Fibroblast of lung (primary cell): ENCODE data around the gene RABEP1. TPM values are rescaled to one million over a fixed set of nuclear protein-coding genes. Genes with fewer than 3 reads are reported as not detected.

Source experiments
- DNase-seq, 2 donors: peaks; one replicate each; pipeline versions ENCODE4 v3.0.0 to v3.0.0-alpha.2; 2010; ENCODE audit warnings: low read depth in 2 of 2
- H2AFZ ChIP-seq: 2 replicates; pipeline ENCODE4 v1.5.1; 2012; ENCODE audit warnings: low read length, control low read depth, inconsistent platforms
- H3K27ac ChIP-seq: 2 replicates; pipeline ENCODE4 v1.5.1; 2011; ENCODE audit warnings: low read length, control low read depth; ENCODE audit not compliant: insufficient read depth
- H3K27me3 ChIP-seq: 2 replicates; pipeline ENCODE4 v1.5.1; 2011; ENCODE audit warnings: mild to moderate bottlenecking, low read length; ENCODE audit not compliant: control insufficient read depth, insufficient read depth
- H3K36me3 ChIP-seq: 2 replicates; pipeline ENCODE4 v1.5.1; 2011; ENCODE audit warnings: low read length; ENCODE audit not compliant: control insufficient read depth, insufficient read depth
- H3K4me1 ChIP-seq: 2 replicates; pipeline ENCODE4 v1.5.1; 2011; ENCODE audit warnings: low read length; ENCODE audit not compliant: control insufficient read depth, insufficient read depth; ENCODE audit errors: extremely low read depth
- H3K4me2 ChIP-seq: 2 replicates; pipeline ENCODE4 v1.5.1; 2011; ENCODE audit warnings: low read length, control low read depth; ENCODE audit not compliant: insufficient read depth; ENCODE audit errors: extremely low read depth
- H3K4me3 ChIP-seq, 4 experiments: fragments of 200-600 bp in 1 of 4; sonication (generic) in 1 of 4; replicated peaks in 1 of 4; 2 replicates each; pipeline ENCODE4 v1.5.1; 2011 to 2016; ENCODE audit warnings: low read length in 4 of 4, low read depth in 3 of 4, mild to moderate bottlenecking in 3 of 4, control low read depth in 2 of 4, inconsistent platforms in 1 of 4, mixed read lengths in 1 of 4; ENCODE audit not compliant: insufficient read depth in 1 of 4; ENCODE audit errors: control extremely low read depth in 1 of 4
- H3K79me2 ChIP-seq: 2 replicates; pipeline ENCODE4 v1.5.1; 2012; ENCODE audit warnings: mild to moderate bottlenecking, low read length, inconsistent platforms; ENCODE audit not compliant: control insufficient read depth, insufficient read depth
- H3K9ac ChIP-seq: 2 replicates; pipeline ENCODE4 v1.5.1; 2011; ENCODE audit warnings: mild to moderate bottlenecking, low read length, control low read depth; ENCODE audit not compliant: insufficient read depth
- H3K9me3 ChIP-seq: 2 replicates; pipeline ENCODE4 v1.5.1; 2012; ENCODE audit warnings: low read depth, low read length; ENCODE audit not compliant: control insufficient read depth, insufficient read depth
- H4K20me1 ChIP-seq: 2 replicates; pipeline ENCODE4 v1.5.1; 2011; ENCODE audit warnings: low read length; ENCODE audit not compliant: control insufficient read depth, insufficient read depth; ENCODE audit errors: extremely low read depth
- CTCF ChIP-seq, 2 donors: IDR thresholded peaks in 1 of 2; conservative IDR thresholded peaks in 1 of 2; 1 replicate in 1 of 2; 2 replicates in 1 of 2; pipeline ENCODE4 v1.5.1; 2011 to 2012; ENCODE audit warnings: low read length in 2 of 2, control low read depth in 1 of 2, inconsistent platforms in 1 of 2, low read depth in 1 of 2, mild to moderate bottlenecking in 1 of 2
- EZH2 ChIP-seq: IDR thresholded peaks from 2 replicates; pipeline ENCODE4 v1.5.1; 2012; ENCODE audit warnings: low read length, control low read depth, mild to moderate bottlenecking; ENCODE audit errors: missing control alignments
- polyA plus RNA-seq, 2 donors: library from polyadenylated mRNA; depleted of rRNA in 1 of 2; stranded (reverse) in 1 of 2; unstranded in 1 of 2; fragments of >200 nt; gene quantifications; 2 replicates each; pipeline ENCODE4 v1.2.1, GENCODE V29; 2011 to 2012; ENCODE audit warnings: missing spikeins in 1 of 2
- total RNA-seq: library from RNA; depleted of rRNA; stranded (reverse); fragments of >200 nt; gene quantifications from 2 replicates; pipeline ENCODE4 v1.2.1, GENCODE V29; 2014

RABEP1 gene
- total and polyA plus RNA-seq, 2 donors (not counting 1 experiment from before 2014, with no cell fraction given) = 46.3 to 64.4 TPM

- TF ChIP-seq CTCF (conservative IDR thresholded peaks at IDR 0.05 in 1 of 2, IDR thresholded peaks at IDR 0.05 in 1 of 2; ENCODE audit: low read depth in 1 of 2, low read length in 2 of 2) = no peak
- no peak for TF ChIP-seq EZH2
- Histone ChIP-seq H3K36me3 (peaks cover 13% of the 10 kb centered on the region), H3K4me2 (no peak overlapping the region), H3K9ac (no peak overlapping the region), H2AFZ (no peak overlapping the region), H3K9me3 (no peaks in the 10 kb centered on the region), H3K79me2 (peaks cover 28% of the 10 kb centered on the region), H3K4me3 (peak overlapping the region in 1 of 4 experiments; percentile 4), H3K4me1 (no peaks in the 10 kb centered on the region), H3K27me3 (no peaks in the 10 kb centered on the region), H3K27ac (no peak overlapping the region), H4K20me1 (no peaks in the 10 kb centered on the region)
- DNase-seq = peak; percentile 93
These were observed 131.6 kb downstream of the RABEP1 start for GRCh38 chr17:5413682-5414081.

- no peak for DNase-seq
- Histone ChIP-seq H2AFZ (no peak overlapping the region), H3K27ac (no peak overlapping the region), H3K4me2 (no peak overlapping the region), H3K79me2 (peaks cover 44% of the 10 kb centered on the region), H3K36me3 (peaks cover 9% of the 10 kb centered on the region), H3K4me1 (no peaks in the 10 kb centered on the region), H3K4me3 (no peak overlapping the region), H3K9ac (no peak overlapping the region), H3K9me3 (no peaks in the 10 kb centered on the region), H4K20me1 (no peaks in the 10 kb centered on the region), H3K27me3 (no peaks in the 10 kb centered on the region)
- no peak for TF ChIP-seq EZH2
- TF ChIP-seq CTCF (conservative IDR thresholded peaks at IDR 0.05 in 1 of 2, IDR thresholded peaks at IDR 0.05 in 1 of 2; ENCODE audit: low read depth in 1 of 2, low read length in 2 of 2) = no peak
These were observed 134.8 kb downstream of the RABEP1 start for GRCh38 chr17:5416901-5417300.

- H2AFZ ChIP-seq = peak overlapping the region; percentile 93
- H3K27ac ChIP-seq = peak overlapping the region; percentile 88
- H3K4me2 ChIP-seq = peak overlapping the region; percentile 89
- no peaks in the 10 kb centered on the region for H3K27me3 ChIP-seq
- no peak for TF ChIP-seq EZH2
- TF ChIP-seq CTCF (conservative IDR thresholded peaks at IDR 0.05 in 1 of 2, IDR thresholded peaks at IDR 0.05 in 1 of 2; ENCODE audit: low read depth in 1 of 2, low read length in 2 of 2) = no peak
- no peaks in the 10 kb centered on the region for H4K20me1 ChIP-seq
- H3K9me3 ChIP-seq = no peaks in the 10 kb centered on the region
- H3K4me3 ChIP-seq = peak overlapping the region; percentile 77 to 89 (median 82)
- peak; percentile 41 to 52 for DNase-seq
- peaks cover 8% of the 10 kb centered on the region for H3K4me1 ChIP-seq
- H3K36me3 ChIP-seq = peaks cover 2% of the 10 kb centered on the region
- peak overlapping the region; percentile 81 for H3K9ac ChIP-seq
- peaks cover 36% of the 10 kb centered on the region for H3K79me2 ChIP-seq
These were observed 136.8 kb downstream of the RABEP1 start for GRCh38 chr17:5418858-5419355.
